Testis (tissue), 2 donors: ENCODE results near the gene TEKT2.

Source experiments
- POLR2A ChIP-seq: fragments of 450-650 bp; IDR thresholded peaks from one replicate; pipeline ENCODE4 v1.6.1; 2017; ENCODE audit warnings: antibody characterized with exemption, mild to moderate bottlenecking, moderate library complexity
- TF ChIP-seq, protein P1 (sequence below), 3 experiments: fragments of 450-650 bp in 2 of 3; fragments of 200-600 bp in 1 of 3; sonication (generic) in 1 of 3; IDR thresholded peaks; one replicate each; pipeline ENCODE4 v1.5.1; 2016 to 2019; ENCODE audit warnings: antibody characterized with exemption in 3 of 3, mild to moderate bottlenecking in 2 of 3, moderate library complexity in 1 of 3

DNA sequence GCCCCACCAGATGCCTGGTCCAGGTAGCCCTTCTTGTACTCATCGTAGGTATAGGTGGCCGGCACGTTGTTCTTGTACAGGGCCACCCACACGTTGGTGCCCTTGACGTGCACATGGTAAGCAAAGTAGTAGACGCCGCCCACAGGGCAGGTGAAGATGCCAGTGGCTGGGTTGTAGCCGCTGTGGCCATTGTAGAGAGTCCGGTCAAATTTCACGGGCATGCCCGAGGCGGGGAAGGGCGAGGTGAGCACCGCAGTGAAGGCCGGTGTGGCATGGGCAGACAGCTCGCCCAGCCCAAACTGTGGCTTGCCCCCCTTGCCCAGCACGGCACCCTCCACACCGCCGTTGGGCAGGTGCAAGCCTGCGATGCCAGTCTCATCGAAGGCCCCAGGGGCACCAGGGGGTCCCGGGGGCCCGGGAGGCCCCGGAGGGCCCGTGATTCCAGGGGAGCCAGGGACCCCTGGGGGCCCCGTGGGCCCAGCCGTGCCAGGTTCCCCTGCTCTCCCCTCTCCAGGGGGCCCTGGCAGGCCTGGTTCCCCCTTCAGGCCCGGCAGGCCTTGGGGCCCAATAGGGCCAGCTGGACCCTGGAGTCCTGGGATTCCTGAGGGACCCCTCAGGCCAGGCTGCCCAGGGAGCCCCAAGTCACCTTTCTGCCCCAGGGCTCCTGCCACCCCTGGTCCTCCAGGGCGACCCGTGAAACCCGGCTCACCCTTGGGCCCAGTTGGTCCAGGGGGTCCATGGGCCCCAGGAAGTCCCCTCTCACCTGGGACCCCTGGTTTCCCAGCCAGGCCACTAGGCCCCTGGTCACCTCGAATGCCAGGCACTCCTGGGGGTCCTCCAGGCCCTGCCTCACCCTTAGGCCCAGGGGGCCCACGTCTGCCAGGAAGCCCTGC, 14.0 kb downstream of the TEKT2 start:
- TF ChIP-seq, protein P1, sequence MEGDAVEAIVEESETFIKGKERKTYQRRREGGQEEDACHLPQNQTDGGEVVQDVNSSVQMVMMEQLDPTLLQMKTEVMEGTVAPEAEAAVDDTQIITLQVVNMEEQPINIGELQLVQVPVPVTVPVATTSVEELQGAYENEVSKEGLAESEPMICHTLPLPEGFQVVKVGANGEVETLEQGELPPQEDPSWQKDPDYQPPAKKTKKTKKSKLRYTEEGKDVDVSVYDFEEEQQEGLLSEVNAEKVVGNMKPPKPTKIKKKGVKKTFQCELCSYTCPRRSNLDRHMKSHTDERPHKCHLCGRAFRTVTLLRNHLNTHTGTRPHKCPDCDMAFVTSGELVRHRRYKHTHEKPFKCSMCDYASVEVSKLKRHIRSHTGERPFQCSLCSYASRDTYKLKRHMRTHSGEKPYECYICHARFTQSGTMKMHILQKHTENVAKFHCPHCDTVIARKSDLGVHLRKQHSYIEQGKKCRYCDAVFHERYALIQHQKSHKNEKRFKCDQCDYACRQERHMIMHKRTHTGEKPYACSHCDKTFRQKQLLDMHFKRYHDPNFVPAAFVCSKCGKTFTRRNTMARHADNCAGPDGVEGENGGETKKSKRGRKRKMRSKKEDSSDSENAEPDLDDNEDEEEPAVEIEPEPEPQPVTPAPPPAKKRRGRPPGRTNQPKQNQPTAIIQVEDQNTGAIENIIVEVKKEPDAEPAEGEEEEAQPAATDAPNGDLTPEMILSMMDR (IDR thresholded peaks at IDR 0.05) = no peak
- no peak for TF ChIP-seq POLR2A
